Activated naive CD4-positive, alpha-beta T cell treated with anti-CD3 and anti-CD28 coated beads, Interleukin-2, amount 50 U/mL, for 72 hours (primary cell): ENCODE results near the gene BTF3. TPM values are rescaled to one million over a fixed set of nuclear protein-coding genes. Genes with fewer than 3 reads are reported as not detected.
A peak's percentile ranks its signal among the peaks of the same experiment; 100 is the strongest.

Source experiments
- ATAC-seq, 2 donors: fragments of 150-1000 bp; cut with Tn5 transposase; 2 replicates each; pipeline ENCODE4 v1.10.0; 2021; ENCODE audit warnings: mild to moderate bottlenecking in 2 of 2, moderate library complexity in 2 of 2
- DNase-seq, 2 donors: peaks; one replicate each; pipeline ENCODE4 v3.0.0; 2021 to 2022; ENCODE audit warnings: low spot score in 2 of 2
- H3K27ac Mint-ChIP-seq, 2 donors: one replicate each; pipeline ENCODE4 v1.8.0; 2022; ENCODE audit warnings: mild to moderate bottlenecking in 2 of 2, mixed read lengths in 2 of 2
- H3K36me3 Mint-ChIP-seq, 2 donors: one replicate each; pipeline ENCODE4 v1.8.0; 2022; ENCODE audit warnings: mixed read lengths in 2 of 2
- H3K9me3 Mint-ChIP-seq, 2 donors: one replicate each; pipeline ENCODE4 v1.8.0; 2022; ENCODE audit warnings: mixed read lengths in 2 of 2
- total RNA-seq, 2 donors: library from RNA; stranded (reverse); gene quantifications; one replicate each; pipeline ENCODE4 v1.2.3, GENCODE V29; 2022

The BTF3 gene
- total RNA-seq, 2 donors from 2014 or later, result 971 TPM

- no peaks in the 10 kb centered on the region for H3K36me3 Mint-ChIP-seq
- ATAC-seq, result no peak
- H3K27ac Mint-ChIP-seq, result no peak overlapping the region
- H3K9me3 Mint-ChIP-seq, result no peaks in the 10 kb centered on the region
- DNase-seq, result no peak
Observed at GRCh38 chr5:73534971-73535370, 36.7 kb downstream of the BTF3 start.

GRCh38 chr5:73539730-73540129 is 41.5 kb downstream of the BTF3 start:
- Mint-ChIP-seq H3K9me3 (no peaks in the 10 kb centered on the region), H3K36me3 (no peaks in the 10 kb centered on the region), H3K27ac (no peak overlapping the region)
- no peak for DNase-seq
- no peak for ATAC-seq

DNA sequence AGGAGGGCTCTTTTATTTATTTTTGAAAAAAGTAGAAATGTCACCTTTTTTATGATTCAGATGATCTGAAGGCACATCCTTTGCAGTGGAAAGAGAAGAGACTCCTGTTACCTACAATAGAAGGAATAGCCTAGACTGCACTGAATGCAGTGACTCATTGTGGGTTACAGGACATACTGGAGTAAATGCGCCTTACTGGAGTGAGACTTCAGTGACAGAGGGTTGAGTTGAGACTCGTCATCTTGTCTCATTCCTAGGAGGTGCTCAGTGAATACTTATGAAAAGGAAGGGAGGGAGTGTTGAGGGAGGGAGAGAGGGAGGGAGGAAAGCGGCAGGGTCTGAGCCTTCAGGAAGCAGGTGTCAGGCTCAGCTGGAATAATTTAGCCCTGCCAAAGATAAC is 42.0 kb downstream of the BTF3 start:
- no peaks in the 10 kb centered on the region for H3K9me3 Mint-ChIP-seq
- DNase-seq, result no peak
- H3K36me3 Mint-ChIP-seq, result no peaks in the 10 kb centered on the region
- peak in 1 of 2 donors; percentile 11 for ATAC-seq
- no peak overlapping the region for H3K27ac Mint-ChIP-seq

- no peak overlapping the region for H3K27ac Mint-ChIP-seq
- H3K9me3 Mint-ChIP-seq, result no peaks in the 10 kb centered on the region
- H3K36me3 Mint-ChIP-seq, result no peaks in the 10 kb centered on the region
- ATAC-seq (no peak), DNase-seq (no peak)
Observed at GRCh38 chr5:73542020-73542419, 43.8 kb downstream of the BTF3 start.

DNA sequence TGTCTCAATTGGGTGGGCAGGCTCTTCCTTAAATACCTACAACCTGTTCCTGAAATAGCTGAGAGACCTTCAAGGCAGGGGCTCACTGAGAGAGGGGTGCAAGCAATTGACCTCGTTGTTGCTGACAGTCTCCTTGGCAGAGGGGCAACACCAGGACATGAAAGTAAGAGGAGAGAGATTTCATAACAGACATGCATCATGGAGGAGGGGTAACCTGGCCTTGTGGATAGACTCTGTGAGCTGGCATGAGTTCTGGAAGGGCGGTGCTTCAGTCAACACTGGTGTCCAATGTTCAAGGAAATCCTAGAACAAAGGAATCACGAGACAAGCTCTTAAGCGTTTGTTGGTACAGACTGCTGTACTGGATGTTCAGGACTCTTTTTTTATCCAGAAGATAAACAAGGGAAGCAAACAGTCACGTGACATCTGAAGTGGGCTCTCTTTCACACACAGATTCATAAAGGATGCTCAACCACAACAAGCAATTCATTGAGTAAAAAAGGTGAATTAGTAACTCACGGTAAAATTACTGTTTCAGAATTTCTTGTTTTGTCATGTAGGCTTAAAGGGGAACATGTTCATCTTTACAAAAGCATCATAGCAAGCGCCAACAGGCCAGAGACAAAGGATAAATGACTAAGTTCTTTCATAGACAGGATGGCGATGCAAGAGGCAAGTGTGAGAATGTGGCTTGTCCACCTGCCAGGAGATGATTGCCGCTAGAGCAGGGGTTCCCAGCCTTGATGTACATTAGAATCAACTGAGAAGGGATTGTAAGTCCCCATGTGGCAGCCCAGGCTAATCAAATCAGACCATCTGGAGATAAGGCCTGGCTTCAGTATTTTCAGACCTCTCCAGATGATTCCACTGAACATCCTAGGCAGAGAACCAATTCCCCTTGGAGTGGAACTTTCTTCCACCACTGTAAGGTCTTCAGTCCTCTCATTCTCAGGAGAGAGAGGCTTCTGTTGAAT is 46.5 kb downstream of the BTF3 start:
- H3K27ac Mint-ChIP-seq, result no peak overlapping the region
- ATAC-seq (no peak), DNase-seq (no peak)
- H3K9me3 Mint-ChIP-seq, result no peaks in the 10 kb centered on the region
- no peaks in the 10 kb centered on the region for H3K36me3 Mint-ChIP-seq

- DNase-seq, result no peak
- no peak overlapping the region for H3K27ac Mint-ChIP-seq
- ATAC-seq, result no peak
- no peaks in the 10 kb centered on the region for H3K9me3 Mint-ChIP-seq
- H3K36me3 Mint-ChIP-seq, result no peaks in the 10 kb centered on the region
Observed at GRCh38 chr5:73545403-73545779, 47.1 kb downstream of the BTF3 start.

DNA sequence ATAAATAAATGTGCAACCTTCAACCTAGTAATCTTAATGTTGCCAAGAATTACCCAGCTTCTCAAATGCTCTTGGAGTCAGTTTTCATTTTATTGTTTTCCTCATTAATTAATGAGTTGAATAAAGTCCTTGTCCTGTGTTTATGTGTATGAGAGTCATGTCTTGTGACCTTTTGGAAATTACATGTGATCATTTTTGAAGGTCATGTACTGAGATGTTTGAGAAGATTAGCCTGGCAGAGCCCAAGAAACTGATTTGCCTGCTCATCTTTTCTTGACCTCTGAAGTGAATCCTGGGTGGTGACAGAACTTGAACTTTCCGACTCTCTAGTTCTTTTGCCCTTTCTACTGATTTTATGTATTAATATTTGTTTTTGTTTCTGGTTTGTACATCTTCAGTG is 51.8 kb downstream of the BTF3 start:
- no peak for DNase-seq
- Mint-ChIP-seq H3K36me3 (no peaks in the 10 kb centered on the region), H3K9me3 (no peaks in the 10 kb centered on the region), H3K27ac (no peak overlapping the region)
- no peak for ATAC-seq

DNA sequence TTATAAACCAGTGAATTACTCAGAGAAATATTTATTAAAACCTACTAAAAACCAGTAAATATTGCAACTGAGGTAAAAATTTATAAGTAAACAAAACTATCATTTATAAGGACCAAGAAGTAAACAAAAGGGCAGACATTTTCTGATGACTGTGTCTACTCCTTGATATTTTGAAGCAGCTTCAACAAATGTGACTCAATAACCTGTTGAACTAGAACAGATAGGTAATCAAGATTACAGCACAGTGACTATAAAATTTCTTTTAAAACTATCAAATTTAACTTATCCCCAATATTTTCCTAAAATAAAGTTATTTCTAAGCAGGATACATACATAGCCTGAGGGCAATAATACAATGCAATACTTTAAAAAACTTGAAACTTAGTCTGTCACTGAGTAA is 54.4 kb downstream of the BTF3 start:
- no peaks in the 10 kb centered on the region for H3K36me3 Mint-ChIP-seq
- DNase-seq, result no peak
- H3K27ac Mint-ChIP-seq, result no peak overlapping the region
- no peak for ATAC-seq
- no peaks in the 10 kb centered on the region for H3K9me3 Mint-ChIP-seq

Other genes starting within 250 kb of the BTF3 start
- gene FOXD1, start 49.7 kb upstream of the BTF3 start, total RNA-seq, result under 1 TPM in 1 of 2 donors, not detected in 1; 0.78 TPM
- 10 to 100 TPM; 21.1 to 39.9 TPM for gene ANKRA2, start 67.2 kb downstream of the BTF3 start, total RNA-seq
- 10 to 100 TPM; 25.7 to 44.8 TPM for gene UTP15, start 67.3 kb downstream of the BTF3 start, total RNA-seq
- under 1 TPM in 1 of 2 donors, not detected in 1; 0.05 TPM for gene ARHGEF28, start 127.8 kb downstream of the BTF3 start, total RNA-seq